Measurements from ENCODE around the gene BLVRA. TPM values are rescaled to one million over a fixed set of nuclear protein-coding genes. Genes with fewer than 3 reads are reported as not detected.

The BLVRA gene
- total and polyA plus RNA-seq, 7 donors = 22.9 to 105 (median 60.4) TPM

- no peak for DNase-seq
- WGBS, 2 donors = 50 to 63% methylated on average over 2 of the region's 2 CpGs
- Histone ChIP-seq H3K27me3 (no peaks in the 10 kb centered on the region), H3K4me1 (no peaks in the 10 kb centered on the region), H3K36me3 (no peaks in the 10 kb centered on the region), H3K27ac (no peak overlapping the region), H3K4me3 (no peak overlapping the region), H3K9me3 (no peaks in the 10 kb centered on the region)
- intact Hi-C loops (cut with DNase I) = no loop called here
- TF ChIP-seq POLR2AphosphoS5 (IDR thresholded peaks at IDR 0.05) = no peak
- TF ChIP-seq CTCF (IDR thresholded peaks at IDR 0.05) = no peak
- TF ChIP-seq EP300 (IDR thresholded peaks at IDR 0.05) = no peak
- no peak for TF ChIP-seq POLR2A (IDR thresholded peaks at IDR 0.05)
Observed at GRCh38 chr7:43735802-43736603, 22.5 kb upstream of the BLVRA start.

- intact Hi-C loops (cut with DNase I) = no loop called here
Observed at GRCh38 chr7:43737467-43738127, 20.9 kb upstream of the BLVRA start.

GRCh38 chr7:43742692-43743091 is 15.8 kb upstream of the BLVRA start:
- DNase-seq = no peak
- Histone ChIP-seq H3K4me3 (no peak overlapping the region), H3K9me3 (no peaks in the 10 kb centered on the region), H3K27me3 (no peaks in the 10 kb centered on the region), H3K4me1 (no peaks in the 10 kb centered on the region), H3K36me3 (no peaks in the 10 kb centered on the region), H3K27ac (no peak overlapping the region)
- TF ChIP-seq CTCF (IDR thresholded peaks at IDR 0.05) = no peak
- no peak for TF ChIP-seq POLR2A (IDR thresholded peaks at IDR 0.05)
- TF ChIP-seq EP300 (IDR thresholded peaks at IDR 0.05) = no peak
- intact Hi-C loops (cut with DNase I) = no loop called here

More at GRCh38 chr7:43737467-43738127, 20.9 kb upstream of the BLVRA start:
- Histone ChIP-seq H3K36me3 (no peaks in the 10 kb centered on the region), H3K4me1 (no peaks in the 10 kb centered on the region), H3K27me3 (no peaks in the 10 kb centered on the region), H3K4me3 (no peak overlapping the region), H3K27ac (no peak overlapping the region), H3K9me3 (no peaks in the 10 kb centered on the region)
- no peak for DNase-seq
- no peak for TF ChIP-seq POLR2AphosphoS5 (IDR thresholded peaks at IDR 0.05)
- TF ChIP-seq EP300 (IDR thresholded peaks at IDR 0.05) = no peak
- TF ChIP-seq CTCF (IDR thresholded peaks at IDR 0.05) = no peak
- TF ChIP-seq POLR2A (IDR thresholded peaks at IDR 0.05) = no peak
- 93 to 94% methylated on average over 6 of the region's 6 CpGs for WGBS, 2 donors

- WGBS, 2 donors = 67 to 82% methylated on average over 9 of the region's 9 CpGs
- H3K27ac ChIP-seq = no peak overlapping the region
- no peaks in the 10 kb centered on the region for H3K27me3 ChIP-seq
- no peak for DNase-seq
- intact Hi-C loops (cut with DNase I) = no loop called here
- no peaks in the 10 kb centered on the region for H3K4me1 ChIP-seq
- H3K36me3 ChIP-seq = no peaks in the 10 kb centered on the region
- no peaks in the 10 kb centered on the region for H3K9me3 ChIP-seq
- TF ChIP-seq EP300 (IDR thresholded peaks at IDR 0.05) = no peak
- TF ChIP-seq POLR2AphosphoS5 (IDR thresholded peaks at IDR 0.05) = no peak
- TF ChIP-seq CTCF (IDR thresholded peaks at IDR 0.05) = no peak
- no peak for TF ChIP-seq POLR2A (IDR thresholded peaks at IDR 0.05)
- H3K4me3 ChIP-seq = no peak overlapping the region
Observed at GRCh38 chr7:43747328-43748105, 11.0 kb upstream of the BLVRA start.
